H1 (cell line): ENCODE results near the gene MEIS3.
"Not testable (repeated sequence)": the region's sequence is repeated elsewhere in the genome, so short reads cannot be mapped to it uniquely, and the experiment has no call there.

Experiments
- CREB1 ChIP-seq: IDR thresholded peaks from 2 replicates; pipeline ENCODE4 v1.6.1; 2012; ENCODE audit warnings: inconsistent platforms
- POLR2AphosphoS5 ChIP-seq: IDR thresholded peaks from 2 replicates; pipeline ENCODE4 v1.6.1; 2011; ENCODE audit warnings: low read depth, low read length
- RAD21 ChIP-seq, 2 experiments: IDR thresholded peaks in 1 of 2; conservative IDR thresholded peaks in 1 of 2; 2 replicates each; pipeline ENCODE4 v1.6.1; 2011; ENCODE audit warnings: low read depth in 2 of 2, low read length in 2 of 2, improper control_type of control experiment in 1 of 2, inconsistent platforms in 1 of 2, mild to moderate bottlenecking in 1 of 2, moderate library complexity in 1 of 2
- TF ChIP-seq, protein P1 (sequence below), 3 experiments: IDR thresholded peaks; 1 replicate in 2 of 3; 2 replicates in 1 of 3; pipeline versions ENCODE4 v1.5.1 to v1.6.1; 2011; ENCODE audit warnings: low read length in 3 of 3, mild to moderate bottlenecking in 3 of 3, inconsistent platforms in 2 of 3, low read depth in 1 of 3, moderate library complexity in 1 of 3; ENCODE audit not compliant: insufficient read depth in 1 of 3; ENCODE audit errors: control extremely low read depth in 1 of 3

DNA sequence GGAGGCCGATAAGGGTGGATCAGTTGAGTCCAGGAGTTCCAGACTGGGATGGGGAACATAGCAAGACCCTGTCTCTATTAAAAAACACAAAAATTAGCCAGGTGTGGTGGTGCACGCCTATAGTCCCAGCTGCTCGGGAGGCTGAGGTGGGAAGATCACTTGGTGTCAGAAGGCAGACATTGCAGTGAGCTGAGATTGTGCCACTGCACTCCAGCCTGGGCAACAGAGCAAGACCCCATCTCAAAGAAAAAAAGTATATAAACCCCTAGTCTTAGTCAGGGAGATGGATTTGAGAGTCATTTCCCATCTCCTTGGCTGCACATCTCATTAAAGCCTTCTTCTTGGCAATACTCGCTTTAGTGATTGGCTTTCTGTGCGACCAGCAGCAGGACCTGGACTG, 35.4 kb downstream of the MEIS3 start:
- TF ChIP-seq CREB1; POLR2AphosphoS5; RAD21 (IDR thresholded peaks at IDR 0.05 in 1 of 2, conservative IDR thresholded peaks at IDR 0.05 in 1 of 2; ENCODE audit: low read depth in 2 of 2, low read length in 2 of 2): not testable (repeated sequence)
- TF ChIP-seq, protein P1, sequence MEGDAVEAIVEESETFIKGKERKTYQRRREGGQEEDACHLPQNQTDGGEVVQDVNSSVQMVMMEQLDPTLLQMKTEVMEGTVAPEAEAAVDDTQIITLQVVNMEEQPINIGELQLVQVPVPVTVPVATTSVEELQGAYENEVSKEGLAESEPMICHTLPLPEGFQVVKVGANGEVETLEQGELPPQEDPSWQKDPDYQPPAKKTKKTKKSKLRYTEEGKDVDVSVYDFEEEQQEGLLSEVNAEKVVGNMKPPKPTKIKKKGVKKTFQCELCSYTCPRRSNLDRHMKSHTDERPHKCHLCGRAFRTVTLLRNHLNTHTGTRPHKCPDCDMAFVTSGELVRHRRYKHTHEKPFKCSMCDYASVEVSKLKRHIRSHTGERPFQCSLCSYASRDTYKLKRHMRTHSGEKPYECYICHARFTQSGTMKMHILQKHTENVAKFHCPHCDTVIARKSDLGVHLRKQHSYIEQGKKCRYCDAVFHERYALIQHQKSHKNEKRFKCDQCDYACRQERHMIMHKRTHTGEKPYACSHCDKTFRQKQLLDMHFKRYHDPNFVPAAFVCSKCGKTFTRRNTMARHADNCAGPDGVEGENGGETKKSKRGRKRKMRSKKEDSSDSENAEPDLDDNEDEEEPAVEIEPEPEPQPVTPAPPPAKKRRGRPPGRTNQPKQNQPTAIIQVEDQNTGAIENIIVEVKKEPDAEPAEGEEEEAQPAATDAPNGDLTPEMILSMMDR (IDR thresholded peaks at IDR 0.05; ENCODE audit: control extremely low read depth in 1 of 3, insufficient read depth in 1 of 3, low read depth in 1 of 3, low read length in 3 of 3) = not testable (repeated sequence)
